ENCODE data around the gene ABHD16A. TPM values are rescaled to one million over a fixed set of nuclear protein-coding genes. Genes with fewer than 3 reads are reported as not detected.

The ABHD16A gene
- total RNA-seq, 4 donors from 2014 or later: 37.1 to 62.1 (median 49.9) TPM

DNA sequence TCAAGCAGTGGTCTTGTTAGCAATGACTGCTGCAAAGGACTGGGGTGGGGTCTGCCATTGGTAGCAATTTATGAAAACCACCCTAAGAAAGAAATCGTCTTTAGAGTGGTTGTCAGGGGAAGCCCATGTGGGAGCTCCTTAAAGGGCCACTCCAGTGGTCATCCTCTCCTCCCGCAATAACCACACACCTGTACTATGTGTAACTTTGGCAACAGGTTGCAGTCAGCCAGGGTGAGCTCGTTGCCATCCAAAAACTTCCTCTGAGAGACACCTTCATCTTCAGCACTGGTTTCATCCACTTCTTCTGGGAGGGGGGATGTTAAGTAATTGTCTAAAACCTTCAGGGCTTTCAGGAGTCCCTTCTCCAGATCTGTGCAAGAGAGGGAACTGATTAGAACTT lies 28.9 kb upstream of the ABHD16A start:
- H3K9me3 ChIP-seq: no peaks in the 10 kb centered on the region
- H3K4me1 ChIP-seq: peaks cover 0 to 66% (median 33%) of the 10 kb centered on the region in 4 donors
- TF ChIP-seq CTCF (IDR thresholded peaks at IDR 0.05) (no peak), POLR2A (IDR thresholded peaks at IDR 0.05) (no peak), EP300 (IDR thresholded peaks at IDR 0.05) (no peak)
- no peak overlapping the region for H3K4me3 ChIP-seq
- no peak for DNase-seq (ENCODE audit: low spot score in 2 of 2)
- WGBS, 2 donors: 73% methylated on average over 3 of the region's 3 CpGs
- H3K36me3 ChIP-seq: peaks cover 0 to 45% (median 4%) of the 10 kb centered on the region in 3 donors
- H3K27ac ChIP-seq: no peak overlapping the region
- H3K27me3 ChIP-seq: no peaks in the 10 kb centered on the region

GRCh38 chr6:31730631-31731086 lies 27.5 kb upstream of the ABHD16A start:
- Histone ChIP-seq H3K9me3 (no peaks in the 10 kb centered on the region), H3K27me3 (no peaks in the 10 kb centered on the region), H3K36me3 (peaks cover 0 to 59% (median 4%) of the 10 kb centered on the region in 3 donors), H3K4me1 (peaks cover 0 to 70% (median 27%) of the 10 kb centered on the region in 4 donors), H3K4me3 (peak overlapping the region in 2 of 4 donors; percentile 92 to 97), H3K27ac (peak overlapping the region; percentile 92 to 100 (median 98))
- no peak for TF ChIP-seq POLR2A (IDR thresholded peaks at IDR 0.05)
- no peak for TF ChIP-seq CTCF (IDR thresholded peaks at IDR 0.05)
- TF ChIP-seq EP300 (IDR thresholded peaks at IDR 0.05): no peak
- WGBS, 2 donors: 85 to 87% methylated on average over 11 of the region's 11 CpGs
- DNase-seq (ENCODE audit: low spot score in 2 of 2): no peak

GRCh38 chr6:31729979-31730630 lies 27.0 kb upstream of the ABHD16A start:
- WGBS, 2 donors: 1 to 2% methylated on average over 29 to 30 of the region's 46 CpGs
- Histone ChIP-seq H3K9me3 (no peaks in the 10 kb centered on the region), H3K36me3 (peaks cover 0 to 65% (median 4%) of the 10 kb centered on the region in 3 donors), H3K27ac (peak overlapping the region; percentile 92 to 100 (median 98)), H3K4me3 (peak overlapping the region; percentile 67 to 97 (median 85)), H3K27me3 (no peaks in the 10 kb centered on the region), H3K4me1 (peaks cover 0 to 70% (median 27%) of the 10 kb centered on the region in 4 donors)
- peak; percentile 92 to 93 for DNase-seq (ENCODE audit: low spot score in 2 of 2)
- TF ChIP-seq CTCF (IDR thresholded peaks at IDR 0.05): no peak
- peak; percentile 22 to 85 for TF ChIP-seq POLR2A (IDR thresholded peaks at IDR 0.05)
- peak in 1 of 2 donors; percentile 84 for TF ChIP-seq EP300 (IDR thresholded peaks at IDR 0.05)

DNA sequence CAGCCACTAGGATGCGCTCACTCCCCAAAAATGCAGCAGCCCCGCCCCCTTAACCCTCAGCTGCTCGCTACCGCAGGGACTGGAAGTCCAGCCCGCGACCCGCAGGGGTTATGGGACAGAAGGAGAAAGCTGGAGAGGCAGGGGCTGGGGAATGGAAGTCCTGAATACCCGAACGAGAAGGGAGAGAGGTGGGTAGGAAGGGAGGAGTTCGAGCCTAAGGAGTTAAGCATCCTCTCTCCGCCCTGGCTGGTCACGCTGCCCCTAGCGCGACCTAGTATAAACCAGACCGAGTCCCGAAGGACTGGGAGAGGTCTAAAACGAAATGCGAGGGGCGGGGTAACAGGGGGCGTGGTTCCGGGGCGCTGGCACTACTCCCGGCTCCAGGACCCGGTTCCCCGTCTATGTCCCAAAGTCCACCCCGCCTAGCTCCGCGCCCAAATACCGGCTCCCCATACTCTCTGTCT lies 26.4 kb upstream of the ABHD16A start:
- peak; percentile 94 to 96 for DNase-seq (ENCODE audit: low spot score in 2 of 2)
- peak overlapping the region; percentile 67 to 97 (median 85) for H3K4me3 ChIP-seq
- H3K4me1 ChIP-seq: peaks cover 0 to 66% (median 25%) of the 10 kb centered on the region in 4 donors
- peak overlapping the region; percentile 92 to 100 (median 98) for H3K27ac ChIP-seq
- no peaks in the 10 kb centered on the region for H3K27me3 ChIP-seq
- WGBS, 2 donors: 1% methylated on average over 27 to 28 of the region's 29 CpGs
- TF ChIP-seq POLR2A (IDR thresholded peaks at IDR 0.05) (peak; percentile 18 to 32), CTCF (IDR thresholded peaks at IDR 0.05) (peak in 2 of 5 experiments; percentile 42 to 85), EP300 (IDR thresholded peaks at IDR 0.05) (peak; percentile 69 to 84)
- H3K9me3 ChIP-seq: no peaks in the 10 kb centered on the region
- peaks cover 0 to 66% (median 4%) of the 10 kb centered on the region in 3 donors for H3K36me3 ChIP-seq

Measured in tibial nerve (tissue), 4 donors.